Neural progenitor cell (in vitro differentiated cells): ENCODE results near the gene RXRG. TPM values are rescaled to one million over a fixed set of nuclear protein-coding genes. Genes with fewer than 3 reads are reported as not detected.

Source experiments
- DNase-seq: peaks from one replicate; pipeline ENCODE4 v3.0.0-alpha.2; 2016; ENCODE audit warnings: low spot score
- H2AFZ ChIP-seq: fragments of 200-600 bp; sonication (generic); replicated peaks from 2 replicates; pipeline ENCODE4 v1.6.1; 2016; ENCODE audit warnings: antibody characterized with exemption
- H3F3A ChIP-seq: fragments of 200-600 bp; sonication (generic); 2 replicates; pipeline ENCODE4 v1.6.1; 2016; ENCODE audit warnings: antibody characterized with exemption, low read depth
- H3K27ac ChIP-seq: fragments of 200-600 bp; sonication (generic); 2 replicates; pipeline ENCODE4 v1.5.1; 2016; ENCODE audit warnings: mild to moderate bottlenecking
- H3K27me3 ChIP-seq: fragments of 200-600 bp; sonication (generic); 2 replicates; pipeline ENCODE4 v1.6.1; 2016; ENCODE audit warnings: mild to moderate bottlenecking, moderate library complexity
- H3K36me3 ChIP-seq: fragments of 200-600 bp; sonication (generic); 2 replicates; pipeline ENCODE4 v1.5.1; 2016
- H3K4me1 ChIP-seq: fragments of 200-600 bp; sonication (generic); 2 replicates; pipeline ENCODE4 v1.6.1; 2016; ENCODE audit warnings: mixed run types
- H3K4me2 ChIP-seq: fragments of 200-600 bp; sonication (generic); 2 replicates; pipeline ENCODE4 v1.6.1; 2016
- H3K4me3 ChIP-seq: fragments of 200-600 bp; sonication (generic); 2 replicates; pipeline ENCODE4 v1.5.1; 2016
- H3K79me2 ChIP-seq: fragments of 200-600 bp; sonication (generic); 2 replicates; pipeline ENCODE4 v1.6.1; 2016; ENCODE audit warnings: low read depth
- H3K9ac ChIP-seq: fragments of 200-600 bp; sonication (generic); 2 replicates; pipeline ENCODE4 v1.6.1; 2016
- H3K9me3 ChIP-seq: fragments of 200-600 bp; sonication (generic); 2 replicates; pipeline ENCODE4 v1.5.1; 2016; ENCODE audit warnings: low read depth
- H4K20me1 ChIP-seq: fragments of 200-600 bp; sonication (generic); 2 replicates; pipeline ENCODE4 v1.6.1; 2016; ENCODE audit warnings: low read depth
- H3K27ac Mint-ChIP-seq: 3 replicates; pipeline ENCODE4 v1.8.0; 2021; ENCODE audit warnings: mixed read lengths
- H3K27me3 Mint-ChIP-seq: 2 replicates; pipeline ENCODE4 v1.8.0; 2022; ENCODE audit warnings: low read depth, mild to moderate bottlenecking, inconsistent platforms, moderate library complexity, mixed read lengths; ENCODE audit not compliant: insufficient read depth
- H3K36me3 Mint-ChIP-seq: 3 replicates; pipeline ENCODE4 v1.8.0; 2021; ENCODE audit warnings: mixed read lengths
- H3K4me1 Mint-ChIP-seq: 3 replicates; pipeline ENCODE4 v1.8.0; 2021; ENCODE audit warnings: mixed read lengths
- H3K4me3 Mint-ChIP-seq: 3 replicates; pipeline ENCODE4 v1.8.0; 2021; ENCODE audit warnings: mild to moderate bottlenecking, moderate library complexity, mixed read lengths
- H3K9me3 Mint-ChIP-seq: 3 replicates; pipeline ENCODE4 v1.8.0; 2020; ENCODE audit warnings: mixed read lengths
- EZH2 ChIP-seq: fragments of 200-600 bp; sonication (generic); IDR thresholded peaks from 2 replicates; pipeline ENCODE4 v1.6.1; 2017; ENCODE audit warnings: antibody characterized with exemption, mild to moderate bottlenecking, moderate library complexity
- EZH2phosphoT487 ChIP-seq: fragments of 200-600 bp; sonication (generic); IDR thresholded peaks from 2 replicates; pipeline ENCODE4 v1.6.1; 2017; ENCODE audit warnings: antibody characterized with exemption
- total RNA-seq: library from RNA; depleted of rRNA; stranded (reverse); fragments of >200 nt; gene quantifications from 2 replicates; pipeline ENCODE4 v1.2.3, GENCODE V29; 2015; ENCODE audit warnings: low replicate concordance
- TF ChIP-seq, protein P1 (sequence below): fragments of 200-600 bp; sonication (generic); IDR thresholded peaks from 2 replicates; pipeline ENCODE4 v1.5.1; 2017; ENCODE audit warnings: antibody characterized with exemption, mild to moderate bottlenecking

Gene RXRG
- total RNA-seq = not detected in 2 replicates

- H3K4me3 Mint-ChIP-seq = no peak within 1 kb of the TSS
- no peaks in the 10 kb centered on the region for H3K79me2 ChIP-seq
- peak within 1 kb of the TSS; percentile 41 for H3K4me3 ChIP-seq
- H4K20me1 ChIP-seq = peaks cover 26% of the 10 kb centered on the region
- H3K27ac ChIP-seq = no peak within 1 kb of the TSS
- peak within 1 kb of the TSS; percentile 72 for H3K4me2 ChIP-seq
- no peaks in the 10 kb centered on the region for H3K9me3 Mint-ChIP-seq
- H3K27me3 Mint-ChIP-seq = peaks cover 7% of the 10 kb centered on the region
- no peak within 1 kb of the TSS for H3K27ac Mint-ChIP-seq
- H3K9me3 ChIP-seq = no peaks in the 10 kb centered on the region
- peaks cover 50% of the 10 kb centered on the region for H3F3A ChIP-seq
- H3K9ac ChIP-seq = no peak within 1 kb of the TSS
- peak; percentile 40 for TF ChIP-seq EZH2
- TF ChIP-seq, protein P1, sequence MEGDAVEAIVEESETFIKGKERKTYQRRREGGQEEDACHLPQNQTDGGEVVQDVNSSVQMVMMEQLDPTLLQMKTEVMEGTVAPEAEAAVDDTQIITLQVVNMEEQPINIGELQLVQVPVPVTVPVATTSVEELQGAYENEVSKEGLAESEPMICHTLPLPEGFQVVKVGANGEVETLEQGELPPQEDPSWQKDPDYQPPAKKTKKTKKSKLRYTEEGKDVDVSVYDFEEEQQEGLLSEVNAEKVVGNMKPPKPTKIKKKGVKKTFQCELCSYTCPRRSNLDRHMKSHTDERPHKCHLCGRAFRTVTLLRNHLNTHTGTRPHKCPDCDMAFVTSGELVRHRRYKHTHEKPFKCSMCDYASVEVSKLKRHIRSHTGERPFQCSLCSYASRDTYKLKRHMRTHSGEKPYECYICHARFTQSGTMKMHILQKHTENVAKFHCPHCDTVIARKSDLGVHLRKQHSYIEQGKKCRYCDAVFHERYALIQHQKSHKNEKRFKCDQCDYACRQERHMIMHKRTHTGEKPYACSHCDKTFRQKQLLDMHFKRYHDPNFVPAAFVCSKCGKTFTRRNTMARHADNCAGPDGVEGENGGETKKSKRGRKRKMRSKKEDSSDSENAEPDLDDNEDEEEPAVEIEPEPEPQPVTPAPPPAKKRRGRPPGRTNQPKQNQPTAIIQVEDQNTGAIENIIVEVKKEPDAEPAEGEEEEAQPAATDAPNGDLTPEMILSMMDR = no peak
- DNase-seq = peak; percentile 87
- H3K4me1 Mint-ChIP-seq = peaks cover 17% of the 10 kb centered on the region
- H3K36me3 ChIP-seq = no peaks in the 10 kb centered on the region
- peaks cover 71% of the 10 kb centered on the region for H3K27me3 ChIP-seq
- peaks cover 60% of the 10 kb centered on the region for H3K4me1 ChIP-seq
- H3K36me3 Mint-ChIP-seq = no peaks in the 10 kb centered on the region
- H2AFZ ChIP-seq = no peak within 1 kb of the TSS
These were observed at the start of gene RXRG for GRCh38 chr1:165444897-165445370. Gene RXRG (minus strand): TSS chr1:165445126. CDS start chr1:165444893, 233 bp downstream.

DNA sequence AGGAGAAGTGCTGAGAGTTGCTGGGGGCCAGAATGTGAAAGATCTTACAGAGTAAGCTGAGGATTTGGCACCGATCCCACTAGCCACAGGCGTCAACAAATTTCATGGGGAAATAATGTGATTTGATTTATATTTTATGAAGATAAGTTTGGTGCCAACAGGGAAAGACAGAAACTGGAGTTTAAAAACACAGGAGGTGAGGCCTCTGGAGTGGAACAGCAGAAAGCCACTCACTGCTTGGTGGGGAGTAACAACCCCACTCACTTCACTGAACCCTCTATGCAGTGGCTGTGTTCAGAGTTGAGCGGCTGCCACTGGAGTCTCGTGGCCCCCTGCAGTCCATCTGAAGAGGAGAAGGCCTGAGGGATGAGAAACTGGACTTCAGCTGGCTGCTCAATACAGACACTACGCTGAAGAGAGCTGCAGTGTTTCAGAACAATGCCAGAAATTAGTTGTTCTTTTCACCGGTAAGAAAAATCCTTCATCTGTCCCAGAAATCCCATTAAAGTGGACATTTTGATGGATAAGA is 48.0 kb upstream of the RXRG start:
- no peaks in the 10 kb centered on the region for H4K20me1 ChIP-seq
- Mint-ChIP-seq H3K4me3 (no peak overlapping the region), H3K4me1 (peaks cover 30% of the 10 kb centered on the region), H3K27ac (no peak overlapping the region), H3K36me3 (no peaks in the 10 kb centered on the region), H3K9me3 (no peaks in the 10 kb centered on the region), H3K27me3 (peaks cover 8% of the 10 kb centered on the region)
- no peak overlapping the region for H3K4me3 ChIP-seq
- no peak overlapping the region for H2AFZ ChIP-seq
- no peaks in the 10 kb centered on the region for H3K36me3 ChIP-seq
- DNase-seq = no peak
- no peaks in the 10 kb centered on the region for H3K9me3 ChIP-seq
- no peaks in the 10 kb centered on the region for H3K27me3 ChIP-seq
- H3K27ac ChIP-seq = no peak overlapping the region
- H3F3A ChIP-seq = no peaks in the 10 kb centered on the region
- TF ChIP-seq, protein P1 = no peak
- TF ChIP-seq EZH2 (no peak), EZH2phosphoT487 (no peak)
- H3K9ac ChIP-seq = no peak overlapping the region
- H3K79me2 ChIP-seq = no peaks in the 10 kb centered on the region
- peaks cover 4% of the 10 kb centered on the region for H3K4me1 ChIP-seq
- no peak overlapping the region for H3K4me2 ChIP-seq

GRCh38 chr1:165490175-165490574 is 45.2 kb upstream of the RXRG start:
- H3K27me3 ChIP-seq = no peaks in the 10 kb centered on the region
- H3K36me3 ChIP-seq = no peaks in the 10 kb centered on the region
- Mint-ChIP-seq H3K27me3 (peaks cover 10% of the 10 kb centered on the region), H3K9me3 (no peaks in the 10 kb centered on the region), H3K27ac (no peak overlapping the region), H3K4me1 (peaks cover 20% of the 10 kb centered on the region), H3K36me3 (no peaks in the 10 kb centered on the region), H3K4me3 (no peak overlapping the region)
- H3K4me3 ChIP-seq = no peak overlapping the region
- no peak for TF ChIP-seq EZH2
- TF ChIP-seq, protein P1 = no peak
- no peak for TF ChIP-seq EZH2phosphoT487
- H3K9me3 ChIP-seq = no peaks in the 10 kb centered on the region
- H3K4me2 ChIP-seq = no peak overlapping the region
- no peak overlapping the region for H3K9ac ChIP-seq
- DNase-seq = no peak
- peaks cover 4% of the 10 kb centered on the region for H3K4me1 ChIP-seq
- H3F3A ChIP-seq = no peaks in the 10 kb centered on the region
- no peak overlapping the region for H2AFZ ChIP-seq
- no peaks in the 10 kb centered on the region for H4K20me1 ChIP-seq
- H3K79me2 ChIP-seq = no peaks in the 10 kb centered on the region
- H3K27ac ChIP-seq = no peak overlapping the region
